GM21390 (cell line): ENCODE results near the gene PKP3.
"Not testable (repeated sequence)": the region's sequence is repeated elsewhere in the genome, so short reads cannot be mapped to it uniquely, and the experiment has no call there.

Experiments
- ATAC-seq: cut with Tn5 transposase; IDR thresholded peaks from one replicate; pipeline ENCODE4 v1.9.1; 2021; ENCODE audit not compliant: unreplicated experiment

PKP3 gene

GRCh38 chr11:394034-394857 lies at the start of gene PKP3:
TSS of gene PKP3 (plus strand) at chr11:394209. CDS start at chr11:394293, 84 bp downstream.
- no peak for ATAC-seq

- ATAC-seq, result no peak
Observed at GRCh38 chr11:344836-345578, 49.0 kb upstream of the PKP3 start.

GRCh38 chr11:346529-346928 lies 47.5 kb upstream of the PKP3 start:
- ATAC-seq, result no peak

- ATAC-seq, result not testable (repeated sequence)
Observed at GRCh38 chr11:349270-349954, 44.6 kb upstream of the PKP3 start.

DNA sequence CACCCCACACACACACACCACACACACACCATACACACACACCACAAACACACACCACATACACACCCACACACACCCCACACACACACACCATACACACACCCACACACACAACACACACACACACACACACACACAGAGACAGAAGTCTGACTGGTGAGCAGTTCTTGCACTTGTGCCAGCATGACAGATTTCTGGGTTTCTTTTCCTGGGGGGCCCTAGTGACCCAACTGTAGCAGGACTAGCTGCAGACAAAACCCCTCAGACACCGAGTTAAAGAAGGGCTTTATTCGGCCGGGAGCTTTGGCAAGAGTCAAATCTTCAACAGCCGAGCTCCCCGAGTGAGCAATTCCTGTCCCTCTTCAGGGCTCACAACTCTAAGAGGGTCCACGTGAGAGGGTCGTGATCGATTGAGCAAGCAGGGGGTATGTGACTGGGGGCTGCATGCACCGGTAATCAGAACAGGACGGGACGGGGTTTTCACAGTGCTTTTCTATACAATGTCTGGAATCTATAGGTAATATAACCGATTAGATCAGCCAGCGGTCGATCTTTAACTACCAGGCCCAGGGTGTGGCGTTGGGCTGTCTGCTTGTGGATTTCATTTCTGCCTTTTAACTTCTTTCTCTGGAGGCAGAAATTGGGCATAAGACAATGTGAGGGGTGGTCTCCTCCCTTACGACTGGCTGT lies 43.8 kb upstream of the PKP3 start:
- ATAC-seq, result not testable (repeated sequence)

- peak; percentile 49 for ATAC-seq
Observed at GRCh38 chr11:350723-351255, 43.2 kb upstream of the PKP3 start.

DNA sequence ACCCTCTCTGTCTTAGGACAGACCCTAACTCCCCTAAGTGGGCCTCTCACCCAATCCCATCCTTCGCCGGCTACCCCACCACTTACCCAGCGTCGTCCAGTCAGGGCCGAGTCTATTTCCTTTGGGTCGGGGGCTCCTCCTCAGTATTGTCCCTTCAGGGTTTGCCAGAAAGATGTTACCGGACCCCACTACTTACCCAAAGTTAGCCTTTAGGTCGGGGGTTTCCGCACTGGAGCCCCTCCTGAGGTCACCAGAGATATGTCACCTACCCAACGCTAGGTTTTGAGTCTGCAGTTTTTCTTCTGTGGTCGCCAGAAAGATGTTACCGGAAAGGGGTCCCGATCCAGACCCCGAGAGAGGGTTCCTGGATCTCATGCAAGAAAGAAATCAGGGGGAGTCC lies 42.6 kb upstream of the PKP3 start:
- no peak for ATAC-seq

DNA sequence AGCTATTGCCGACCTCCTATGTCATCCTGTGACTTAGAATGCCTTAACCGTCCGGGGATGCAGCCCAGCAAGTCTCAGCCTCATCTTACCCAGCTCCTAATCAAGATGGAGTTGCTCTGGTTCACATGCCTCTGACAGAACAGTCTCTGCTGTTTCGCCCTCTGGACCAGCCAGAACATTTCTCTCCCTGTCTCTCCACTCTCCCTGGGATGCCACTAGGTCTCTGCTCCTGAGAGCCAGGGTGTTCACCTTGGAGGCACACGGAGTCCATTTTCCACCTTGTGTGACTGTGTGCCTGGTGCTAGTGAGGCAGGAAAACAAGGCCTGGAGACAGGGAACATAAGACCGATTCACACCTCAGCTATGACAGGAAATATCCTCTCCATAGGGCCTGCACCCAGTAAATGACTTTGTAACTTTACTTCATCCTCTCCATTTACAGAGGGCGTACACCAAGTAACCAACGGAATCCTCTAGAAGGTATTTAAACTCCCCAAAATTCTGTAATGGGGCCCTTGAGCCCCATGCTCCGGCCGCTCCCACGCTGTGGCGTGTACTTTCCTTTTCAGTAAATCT lies 41.5 kb upstream of the PKP3 start:
- no peak for ATAC-seq

DNA sequence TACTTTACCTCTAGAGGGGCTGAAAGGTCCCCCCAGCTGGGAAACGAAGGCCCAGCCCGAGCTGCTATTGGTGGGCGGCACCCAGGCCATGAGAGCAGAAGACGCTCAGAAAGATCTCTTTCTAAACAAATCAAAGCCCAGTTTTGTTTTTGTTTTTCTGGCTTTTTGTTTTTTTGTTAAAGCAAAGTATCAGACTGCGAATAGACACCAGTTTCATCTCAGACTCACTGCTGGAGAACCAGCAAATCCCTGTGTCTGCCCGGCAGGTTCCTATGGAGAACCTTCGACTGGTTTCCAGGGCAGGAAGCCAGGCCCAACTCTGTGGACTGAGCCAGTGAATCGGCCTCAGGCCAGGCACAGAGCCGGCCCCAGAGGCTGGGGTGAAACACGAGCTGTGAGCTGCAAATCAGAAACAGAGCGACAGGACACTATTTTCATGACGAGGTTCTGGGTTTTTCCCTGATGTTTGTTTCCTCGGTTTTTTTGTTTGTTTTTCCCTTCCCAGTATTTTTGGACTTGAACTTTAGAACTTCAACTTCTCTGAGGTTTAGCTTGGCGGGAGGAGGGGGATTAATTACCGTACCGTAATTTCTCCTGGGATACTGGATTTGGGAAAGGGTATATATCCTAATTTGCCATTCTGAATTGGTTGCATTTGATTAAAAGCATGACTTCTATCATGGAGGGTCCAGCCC lies 40.7 kb upstream of the PKP3 start:
- no peak for ATAC-seq

DNA sequence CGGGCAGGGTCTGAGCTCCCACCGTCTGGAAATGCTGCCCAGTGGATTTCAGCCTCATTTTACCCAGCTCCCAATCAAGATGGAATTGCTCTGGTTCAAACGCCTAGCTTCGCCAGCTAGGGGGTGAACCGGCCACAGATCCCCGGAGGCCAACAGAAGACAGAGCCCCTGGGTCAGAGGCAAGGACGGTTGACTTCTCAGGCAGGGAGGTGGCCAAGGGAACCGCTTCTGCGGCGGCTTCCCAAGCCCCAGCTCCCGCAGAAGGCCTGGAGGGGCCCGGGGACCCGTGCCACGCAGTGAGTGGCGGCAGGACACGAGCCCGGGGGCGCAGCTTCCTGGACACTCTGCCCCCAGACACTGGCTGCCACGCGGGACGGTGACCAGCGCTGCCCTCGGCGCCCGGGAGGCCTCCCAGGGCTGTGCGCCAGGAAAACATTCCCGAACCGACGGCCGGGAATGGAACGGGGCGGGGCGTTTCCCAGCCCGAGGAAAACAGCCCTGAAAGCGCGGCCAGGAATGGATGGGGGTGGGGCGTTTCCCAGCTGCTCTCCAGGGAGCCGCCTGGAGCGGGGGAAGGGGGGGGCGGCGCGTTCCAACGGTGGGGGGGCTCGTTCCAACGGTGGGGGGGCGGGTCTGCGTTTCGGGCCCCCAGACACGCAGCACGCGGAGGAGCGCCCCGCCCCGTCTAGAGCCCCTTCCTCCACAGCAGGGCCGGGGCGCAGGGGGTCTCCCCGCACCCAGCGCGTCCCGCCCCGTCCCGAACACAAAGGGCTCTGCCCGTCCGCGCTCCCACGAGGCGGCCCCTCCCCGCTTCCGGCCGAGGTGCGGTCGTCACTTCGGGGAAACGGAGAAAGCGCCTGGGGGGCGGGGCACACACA lies 38.2 kb upstream of the PKP3 start:
- peak; percentile 57 for ATAC-seq

GRCh38 chr11:356610-357009 lies 37.4 kb upstream of the PKP3 start:
- ATAC-seq, result no peak

- ATAC-seq, result no peak
Observed at GRCh38 chr11:357582-357981, 36.4 kb upstream of the PKP3 start.

DNA sequence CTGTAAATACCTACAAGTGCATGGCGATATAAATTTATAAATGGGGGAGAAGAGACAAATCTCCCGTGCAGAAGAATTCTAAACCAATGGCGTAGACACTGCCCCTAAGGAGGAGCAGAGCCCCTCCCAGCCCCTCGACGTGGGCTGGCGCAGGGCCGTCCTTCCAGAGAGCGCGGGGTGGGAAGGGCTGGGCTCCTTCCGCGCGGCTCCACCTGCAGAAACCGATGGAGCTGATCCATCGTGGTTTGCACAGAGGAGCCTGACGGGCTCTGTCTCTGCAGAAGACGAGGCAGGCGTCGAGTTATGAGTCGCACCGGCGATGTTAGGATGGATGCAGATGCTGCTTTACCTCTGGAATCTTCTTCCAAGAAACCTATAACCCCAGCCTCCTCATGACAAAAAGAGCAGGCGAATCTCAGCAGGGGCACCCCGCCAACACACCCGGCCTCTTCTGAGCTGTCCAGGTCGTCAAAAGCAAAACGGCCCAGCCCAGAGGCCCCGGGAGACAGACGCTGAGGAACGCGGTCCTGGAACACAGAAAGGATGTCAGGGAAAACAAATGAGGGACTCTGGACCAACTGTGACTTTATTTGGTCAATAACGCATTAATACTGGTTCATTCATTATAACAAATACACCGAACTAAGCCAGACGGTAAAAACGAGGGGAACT lies 35.7 kb upstream of the PKP3 start:
- no peak for ATAC-seq

GRCh38 chr11:359181-359714 lies 34.8 kb upstream of the PKP3 start:
- ATAC-seq, result no peak

GRCh38 chr11:360326-361280 lies 33.4 kb upstream of the PKP3 start:
- ATAC-seq, result no peak

GRCh38 chr11:362642-363442 lies 31.2 kb upstream of the PKP3 start:
- no peak for ATAC-seq
